Measurements from ENCODE around the gene RAB26.
"Not testable (repeated sequence)": the region's sequence is repeated elsewhere in the genome, so short reads cannot be mapped to it uniquely, and the experiment has no call there.

DNA sequence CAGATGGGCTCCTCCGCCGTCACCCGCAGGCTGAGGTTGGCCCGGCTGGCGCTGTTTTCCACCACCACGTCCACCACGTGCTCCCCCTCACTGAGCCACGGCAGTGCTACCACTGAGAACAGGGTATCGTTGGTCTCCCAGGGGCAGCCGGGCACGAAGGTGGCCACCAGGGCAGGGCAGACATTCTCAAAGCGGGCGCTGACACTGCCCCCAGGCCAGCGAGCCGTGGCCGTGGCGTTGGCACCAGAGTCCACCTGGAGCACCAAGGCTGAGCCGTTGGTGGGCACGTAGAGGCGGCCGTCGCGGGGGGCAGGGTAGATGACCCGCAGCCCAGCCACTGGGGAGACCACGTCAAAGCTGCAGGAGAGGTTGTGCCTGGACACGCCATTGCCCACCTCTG, 34.2 kb upstream of the RAB26 start:
- TF ChIP-seq, protein P1, sequence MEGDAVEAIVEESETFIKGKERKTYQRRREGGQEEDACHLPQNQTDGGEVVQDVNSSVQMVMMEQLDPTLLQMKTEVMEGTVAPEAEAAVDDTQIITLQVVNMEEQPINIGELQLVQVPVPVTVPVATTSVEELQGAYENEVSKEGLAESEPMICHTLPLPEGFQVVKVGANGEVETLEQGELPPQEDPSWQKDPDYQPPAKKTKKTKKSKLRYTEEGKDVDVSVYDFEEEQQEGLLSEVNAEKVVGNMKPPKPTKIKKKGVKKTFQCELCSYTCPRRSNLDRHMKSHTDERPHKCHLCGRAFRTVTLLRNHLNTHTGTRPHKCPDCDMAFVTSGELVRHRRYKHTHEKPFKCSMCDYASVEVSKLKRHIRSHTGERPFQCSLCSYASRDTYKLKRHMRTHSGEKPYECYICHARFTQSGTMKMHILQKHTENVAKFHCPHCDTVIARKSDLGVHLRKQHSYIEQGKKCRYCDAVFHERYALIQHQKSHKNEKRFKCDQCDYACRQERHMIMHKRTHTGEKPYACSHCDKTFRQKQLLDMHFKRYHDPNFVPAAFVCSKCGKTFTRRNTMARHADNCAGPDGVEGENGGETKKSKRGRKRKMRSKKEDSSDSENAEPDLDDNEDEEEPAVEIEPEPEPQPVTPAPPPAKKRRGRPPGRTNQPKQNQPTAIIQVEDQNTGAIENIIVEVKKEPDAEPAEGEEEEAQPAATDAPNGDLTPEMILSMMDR (IDR thresholded peaks at IDR 0.05; ENCODE audit: low read depth, low read length, missing input control), result not testable (repeated sequence)
- TF ChIP-seq, protein P2, sequence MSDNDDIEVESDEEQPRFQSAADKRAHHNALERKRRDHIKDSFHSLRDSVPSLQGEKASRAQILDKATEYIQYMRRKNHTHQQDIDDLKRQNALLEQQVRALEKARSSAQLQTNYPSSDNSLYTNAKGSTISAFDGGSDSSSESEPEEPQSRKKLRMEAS (IDR thresholded peaks at IDR 0.05), result not testable (repeated sequence)
- TF ChIP-seq RAD21, JUND (IDR thresholded peaks at IDR 0.05): not testable (repeated sequence)

All from liver (tissue), 3 donors.